H1 (cell line): ENCODE data around the gene CEBPA. TPM values are rescaled to one million over a fixed set of nuclear protein-coding genes. Genes with fewer than 3 reads are reported as not detected.

ENCODE experiments used
- RBBP5 ChIP-seq: IDR thresholded peaks from 2 replicates; pipeline ENCODE4 v1.7.1; 2012; ENCODE audit warnings: low read depth, mild to moderate bottlenecking, inconsistent platforms, low read length, moderate library complexity, borderline replicate concordance
- polyA plus RNA-seq, 7 experiments: library from polyadenylated mRNA; depleted of rRNA in 3 of 7; stranded (reverse) in 5 of 7; unstranded in 2 of 7; fragments of >200 nt in 5 of 7; fragments of 200-250 nt in 2 of 7; gene quantifications; 1 replicate in 5 of 7; 2 replicates in 1 of 7; 4 replicates in 1 of 7; pipeline versions ENCODE4 v1.2.1 to v1.2.3, GENCODE V29; 2011 to 2013; ENCODE audit warnings: missing spikeins in 2 of 7, mixed read lengths in 2 of 7
- total RNA-seq: library from RNA; stranded (reverse); fragmentation: NEBNext Ultra II Directional; extraction: Animal tissue kit (Norgen Biotek cat#: 25700); gene quantifications from 2 replicates; pipeline ENCODE4 v1.2.1, GENCODE V29; 2021

The CEBPA gene
- total and polyA plus RNA-seq, 2 of the 8 experiments (the other 6 are each of a cell fraction or from before 2014, with no cell fraction given): 2.0 to 2.7 TPM

- no peak for TF ChIP-seq RBBP5
- TF ChIP-seq, all 59 proteins: peak for 0
Observed at GRCh38 chr19:33335446-33335845, 33.1 kb upstream of the CEBPA start (continued).
